PC-3 (cell line): ENCODE results near the gene KIT. TPM values are rescaled to one million over a fixed set of nuclear protein-coding genes. Genes with fewer than 3 reads are reported as not detected.

Experiments used
- ATAC-seq: fragments of 200-7000 bp; cut with Tn5 transposase; 2 replicates; pipeline ENCODE4 v1.9.1; 2020; ENCODE audit warnings: mild to moderate bottlenecking, moderate library complexity
- BruUV-seq: library from RNA; stranded (reverse); fragments of 400-500 nt; replicated peaks from 2 replicates; lab custom pipeline; 2021; lab: Mats Ljungman, UMichigan
- CTCF ChIA-PET: fragments of 300-600 bp; sonication (Branson Sonifier 250); formaldehyde crosslinking; loops from one replicate; lab custom pipeline; 2022; ENCODE audit warnings: antibody characterized with exemption; lab: Charles Lee
- POLR2A ChIA-PET: fragments of 300-600 bp; sonication (Branson Sonifier 250); formaldehyde crosslinking; loops from one replicate; lab custom pipeline; 2022; ENCODE audit warnings: antibody characterized with exemption; ENCODE audit not compliant: unreplicated experiment; lab: Charles Lee
- DNase-seq: peaks from one replicate; pipeline ENCODE4 v3.0.0-alpha.2; 2015
- H2AFZ ChIP-seq: fragments of 300-600 bp; sonication (generic); 2 replicates; pipeline ENCODE4 v1.6.0; 2016; ENCODE audit warnings: antibody characterized with exemption, low read length
- H3F3A ChIP-seq: fragments of 300-600 bp; sonication (generic); one replicate; pipeline ENCODE4 v1.6.0; 2017; ENCODE audit warnings: antibody characterized with exemption, low read length, control low read depth, mild to moderate bottlenecking; ENCODE audit not compliant: unreplicated experiment
- H3K27ac ChIP-seq: fragments of 300-600 bp; sonication (generic); 2 replicates; pipeline ENCODE4 v1.5.1; 2016; ENCODE audit warnings: mild to moderate bottlenecking, low read length
- H3K27me3 ChIP-seq: fragments of 300-600 bp; sonication (generic); 2 replicates; pipeline ENCODE4 v1.6.1; 2016; ENCODE audit warnings: low read length, mixed read lengths
- H3K36me3 ChIP-seq: fragments of 300-600 bp; sonication (generic); 2 replicates; pipeline ENCODE4 v1.6.1; 2016; ENCODE audit warnings: low read depth, mixed run types, low read length, mixed read lengths
- H3K4me1 ChIP-seq: fragments of 300-600 bp; sonication (generic); 2 replicates; pipeline ENCODE4 v1.5.1; 2016; ENCODE audit warnings: low read length; ENCODE audit not compliant: insufficient read depth
- H3K4me2 ChIP-seq: fragments of 300-600 bp; sonication (generic); 2 replicates; pipeline ENCODE4 v1.6.0; 2016; ENCODE audit warnings: low read length
- H3K4me3 ChIP-seq: fragments of 300-600 bp; sonication (generic); 2 replicates; pipeline ENCODE4 v1.5.1; 2016; ENCODE audit warnings: mild to moderate bottlenecking, low read length, mixed read lengths
- H3K79me2 ChIP-seq: fragments of 300-600 bp; sonication (generic); 2 replicates; pipeline ENCODE4 v1.6.1; 2017; ENCODE audit warnings: low read length, mixed read lengths
- H3K9ac ChIP-seq: fragments of 300-600 bp; sonication (generic); 2 replicates; pipeline ENCODE4 v1.6.0; 2016; ENCODE audit warnings: mild to moderate bottlenecking, low read length
- H3K9me2 ChIP-seq: fragments of 300-600 bp; sonication (generic); replicated peaks from 2 replicates; pipeline ENCODE4 v1.6.1; 2016; ENCODE audit warnings: mixed run types, low read length, mixed read lengths
- H3K9me3 ChIP-seq: fragments of 300-600 bp; sonication (generic); 2 replicates; pipeline ENCODE4 v1.6.1; 2016; ENCODE audit warnings: low read length, mixed read lengths
- H4K20me1 ChIP-seq: fragments of 300-600 bp; sonication (generic); 2 replicates; pipeline ENCODE4 v1.6.1; 2016; ENCODE audit warnings: low read length, mixed read lengths
- EZH2 ChIP-seq: fragments of 300-600 bp; sonication (generic); IDR thresholded peaks from one replicate; pipeline ENCODE4 v1.6.1; 2017; ENCODE audit warnings: antibody characterized with exemption, mild to moderate bottlenecking, low read length; ENCODE audit not compliant: unreplicated experiment
- EZH2phosphoT487 ChIP-seq: fragments of 300-600 bp; sonication (generic); IDR thresholded peaks from 2 replicates; pipeline ENCODE4 v1.6.1; 2018; ENCODE audit warnings: mild to moderate bottlenecking, antibody characterized with exemption, low read length, borderline replicate concordance
- intact Hi-C: fragments of 100-400 bp; cut with micrococcal nuclease; formaldehyde crosslinking; loops from 2 replicates; pipeline ENCODE4 v1.9.0; 2023
- total RNA-seq: library from RNA; depleted of rRNA; stranded (reverse); fragments of >200 nt; gene quantifications from 2 replicates; pipeline ENCODE4 v1.2.3, GENCODE V29; 2014
- TF ChIP-seq, protein P1 (sequence below): fragments of 300-600 bp; sonication (generic); conservative IDR thresholded peaks from 2 replicates; pipeline ENCODE4 v1.5.1; 2017; ENCODE audit warnings: antibody characterized with exemption, low read depth, mild to moderate bottlenecking, low read length

KIT gene
- total RNA-seq, 1 experiment from 2014 or later = not detected

DNA sequence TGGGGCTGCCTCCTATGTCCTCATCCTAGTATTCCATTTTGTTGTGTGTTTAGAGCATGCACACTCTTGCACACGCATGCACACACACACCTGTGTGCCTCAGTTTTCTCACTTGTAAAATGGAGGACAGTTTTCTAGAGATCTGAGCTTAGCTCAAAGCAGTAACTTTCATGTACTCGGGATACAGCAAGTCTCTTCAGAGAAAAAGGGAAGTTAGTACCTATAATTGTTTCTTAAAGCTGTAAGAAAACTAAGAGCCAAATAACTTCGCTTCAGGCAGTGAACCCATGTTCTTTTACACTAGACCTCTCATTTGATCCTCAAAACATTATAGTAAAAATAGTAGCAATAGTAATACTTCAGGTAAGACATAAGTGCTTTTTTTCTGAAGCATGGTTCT lies 49.6 kb downstream of the KIT start:
- Histone ChIP-seq H3K79me2 (no peaks in the 10 kb centered on the region), H3F3A (no peaks in the 10 kb centered on the region), H3K9me2 (no peaks in the 10 kb centered on the region), H4K20me1 (no peaks in the 10 kb centered on the region), H3K27ac (no peak overlapping the region), H3K36me3 (no peaks in the 10 kb centered on the region), H3K9me3 (no peaks in the 10 kb centered on the region), H2AFZ (no peak overlapping the region), H3K4me1 (no peaks in the 10 kb centered on the region), H3K4me2 (no peak overlapping the region), H3K4me3 (no peak overlapping the region), H3K27me3 (peaks cover 78% of the 10 kb centered on the region), H3K9ac (no peak overlapping the region)
- ATAC-seq = no peak
- TF ChIP-seq EZH2phosphoT487 (no peak), EZH2 (no peak)
- TF ChIP-seq, protein P1, sequence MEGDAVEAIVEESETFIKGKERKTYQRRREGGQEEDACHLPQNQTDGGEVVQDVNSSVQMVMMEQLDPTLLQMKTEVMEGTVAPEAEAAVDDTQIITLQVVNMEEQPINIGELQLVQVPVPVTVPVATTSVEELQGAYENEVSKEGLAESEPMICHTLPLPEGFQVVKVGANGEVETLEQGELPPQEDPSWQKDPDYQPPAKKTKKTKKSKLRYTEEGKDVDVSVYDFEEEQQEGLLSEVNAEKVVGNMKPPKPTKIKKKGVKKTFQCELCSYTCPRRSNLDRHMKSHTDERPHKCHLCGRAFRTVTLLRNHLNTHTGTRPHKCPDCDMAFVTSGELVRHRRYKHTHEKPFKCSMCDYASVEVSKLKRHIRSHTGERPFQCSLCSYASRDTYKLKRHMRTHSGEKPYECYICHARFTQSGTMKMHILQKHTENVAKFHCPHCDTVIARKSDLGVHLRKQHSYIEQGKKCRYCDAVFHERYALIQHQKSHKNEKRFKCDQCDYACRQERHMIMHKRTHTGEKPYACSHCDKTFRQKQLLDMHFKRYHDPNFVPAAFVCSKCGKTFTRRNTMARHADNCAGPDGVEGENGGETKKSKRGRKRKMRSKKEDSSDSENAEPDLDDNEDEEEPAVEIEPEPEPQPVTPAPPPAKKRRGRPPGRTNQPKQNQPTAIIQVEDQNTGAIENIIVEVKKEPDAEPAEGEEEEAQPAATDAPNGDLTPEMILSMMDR = no peak
- CTCF ChIA-PET = no interaction called here
- BruUV-seq = no TSS peak
- intact Hi-C loops = no loop called here
- no peak for DNase-seq
- POLR2A ChIA-PET = no interaction called here

DNA sequence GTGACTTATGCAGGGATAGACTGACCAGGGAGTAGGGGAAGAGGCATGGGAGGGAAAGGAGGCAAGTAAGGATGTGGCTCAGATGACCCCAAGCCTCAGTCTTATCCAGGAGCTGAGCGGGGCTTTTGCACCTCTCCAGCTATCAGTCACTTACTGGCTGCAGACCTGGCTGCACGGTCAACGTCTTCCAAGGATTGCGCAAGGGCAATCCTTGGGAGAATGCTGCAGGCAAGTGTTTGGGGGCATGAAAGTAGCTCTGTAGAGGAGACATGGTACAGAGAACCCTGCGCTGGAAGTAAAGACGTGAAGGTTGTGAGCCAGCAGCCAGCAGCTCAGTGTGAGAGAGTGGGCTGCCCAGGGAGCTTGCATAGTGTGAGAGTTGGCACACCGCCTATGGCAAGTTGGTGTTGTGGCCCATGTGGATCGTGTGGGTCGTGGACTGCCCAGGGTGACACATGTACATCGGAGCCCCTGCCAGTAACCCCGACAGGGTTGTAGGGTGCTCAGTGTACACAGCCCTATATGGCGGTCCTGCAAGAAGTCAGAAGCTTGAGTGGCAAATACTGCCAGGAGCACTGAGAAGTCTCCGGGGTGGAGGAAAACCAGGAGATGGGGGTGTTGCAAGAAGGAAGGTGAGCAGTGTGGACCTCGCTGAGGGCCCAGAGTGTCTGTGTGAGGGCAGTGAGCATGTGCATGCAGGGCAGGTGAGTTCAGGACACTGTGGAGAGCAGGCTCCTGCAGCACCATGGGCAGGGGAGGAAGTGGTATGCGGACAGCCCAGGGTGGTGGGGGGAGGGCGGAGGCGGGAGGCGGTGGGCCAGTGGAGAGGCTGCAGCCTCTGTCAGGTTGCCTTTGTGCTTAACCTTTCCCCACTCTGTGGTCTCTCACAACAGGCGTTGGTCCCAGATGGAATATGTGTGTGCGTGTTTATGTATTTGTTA lies 50.9 kb downstream of the KIT start:
- BruUV-seq = no TSS peak
- Histone ChIP-seq H3K79me2 (no peaks in the 10 kb centered on the region), H4K20me1 (no peaks in the 10 kb centered on the region), H3K4me2 (no peak overlapping the region), H2AFZ (no peak overlapping the region), H3K9me2 (no peaks in the 10 kb centered on the region), H3K9ac (no peak overlapping the region), H3K36me3 (no peaks in the 10 kb centered on the region), H3K4me3 (no peak overlapping the region), H3K27me3 (peaks cover 83% of the 10 kb centered on the region), H3K27ac (no peak overlapping the region), H3K9me3 (no peaks in the 10 kb centered on the region), H3F3A (no peaks in the 10 kb centered on the region), H3K4me1 (no peaks in the 10 kb centered on the region)
- TF ChIP-seq, protein P1 = no peak
- TF ChIP-seq EZH2 (no peak), EZH2phosphoT487 (no peak)
- POLR2A ChIA-PET = no interaction called here
- ATAC-seq = no peak
- no peak for DNase-seq
- intact Hi-C loops = no loop called here
- CTCF ChIA-PET = no interaction called here

DNA sequence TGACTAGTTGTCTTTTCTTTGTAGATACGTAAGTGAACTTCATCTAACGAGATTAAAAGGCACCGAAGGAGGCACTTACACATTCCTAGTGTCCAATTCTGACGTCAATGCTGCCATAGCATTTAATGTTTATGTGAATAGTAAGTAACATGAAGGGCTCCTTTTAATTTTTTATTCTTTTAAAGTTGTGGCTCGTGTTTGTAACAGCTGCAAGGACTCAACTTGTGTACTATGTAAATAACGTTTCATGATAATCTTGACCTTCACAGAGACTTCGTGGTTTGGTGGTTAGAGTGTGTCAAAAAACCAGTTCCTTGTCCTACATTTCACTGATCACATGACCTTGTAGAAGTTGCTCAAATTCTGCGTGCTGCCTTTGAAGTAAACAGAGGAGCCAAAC lies 51.6 kb downstream of the KIT start:
- no TSS peak for BruUV-seq
- CTCF ChIA-PET = no interaction called here
- no peak for TF ChIP-seq EZH2phosphoT487
- TF ChIP-seq EZH2 = no peak
- TF ChIP-seq, protein P1 = no peak

More for the DNA sequence above, 51.6 kb downstream of the KIT start:
- Histone ChIP-seq H3F3A (no peaks in the 10 kb centered on the region), H3K79me2 (no peaks in the 10 kb centered on the region), H3K9me3 (no peaks in the 10 kb centered on the region), H3K4me3 (no peak overlapping the region), H3K9ac (no peak overlapping the region), H2AFZ (no peak overlapping the region), H3K4me2 (no peak overlapping the region), H3K27ac (no peak overlapping the region), H3K27me3 (peaks cover 83% of the 10 kb centered on the region), H3K4me1 (no peaks in the 10 kb centered on the region), H3K9me2 (no peaks in the 10 kb centered on the region), H3K36me3 (no peaks in the 10 kb centered on the region), H4K20me1 (no peaks in the 10 kb centered on the region)
- intact Hi-C loops = no loop called here
- POLR2A ChIA-PET = no interaction called here
- no peak for DNase-seq
- no peak for ATAC-seq
